ENCODE results near the gene HS3ST4.

HS3ST4 gene

GRCh38 chr16:25692742-25693508 is 1.2 kb downstream of the HS3ST4 start:
- H2AFZ ChIP-seq (ENCODE audit: low read depth), result no peak overlapping the region
- H3K27me3 ChIP-seq (ENCODE audit: insufficient read depth, low read depth), result no peaks in the 10 kb centered on the region
- TF ChIP-seq, protein P1, sequence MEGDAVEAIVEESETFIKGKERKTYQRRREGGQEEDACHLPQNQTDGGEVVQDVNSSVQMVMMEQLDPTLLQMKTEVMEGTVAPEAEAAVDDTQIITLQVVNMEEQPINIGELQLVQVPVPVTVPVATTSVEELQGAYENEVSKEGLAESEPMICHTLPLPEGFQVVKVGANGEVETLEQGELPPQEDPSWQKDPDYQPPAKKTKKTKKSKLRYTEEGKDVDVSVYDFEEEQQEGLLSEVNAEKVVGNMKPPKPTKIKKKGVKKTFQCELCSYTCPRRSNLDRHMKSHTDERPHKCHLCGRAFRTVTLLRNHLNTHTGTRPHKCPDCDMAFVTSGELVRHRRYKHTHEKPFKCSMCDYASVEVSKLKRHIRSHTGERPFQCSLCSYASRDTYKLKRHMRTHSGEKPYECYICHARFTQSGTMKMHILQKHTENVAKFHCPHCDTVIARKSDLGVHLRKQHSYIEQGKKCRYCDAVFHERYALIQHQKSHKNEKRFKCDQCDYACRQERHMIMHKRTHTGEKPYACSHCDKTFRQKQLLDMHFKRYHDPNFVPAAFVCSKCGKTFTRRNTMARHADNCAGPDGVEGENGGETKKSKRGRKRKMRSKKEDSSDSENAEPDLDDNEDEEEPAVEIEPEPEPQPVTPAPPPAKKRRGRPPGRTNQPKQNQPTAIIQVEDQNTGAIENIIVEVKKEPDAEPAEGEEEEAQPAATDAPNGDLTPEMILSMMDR (conservative IDR thresholded peaks at IDR 0.05; ENCODE audit: low read depth, low read length), result no peak
- no peak overlapping the region for H3K9ac ChIP-seq
- H3K79me2 ChIP-seq (ENCODE audit: insufficient read depth, low read depth), result no peaks in the 10 kb centered on the region
- no peak overlapping the region for H3K27ac ChIP-seq
- no peaks in the 10 kb centered on the region for H3K4me1 ChIP-seq (ENCODE audit: low read depth, poor library complexity, severe bottlenecking)
- H3K36me3 ChIP-seq (ENCODE audit: insufficient read depth), result no peaks in the 10 kb centered on the region
- no peak overlapping the region for H3K4me2 ChIP-seq
- H3K4me3 ChIP-seq (IDR thresholded peaks at IDR 0.05; ENCODE audit: insufficient read depth, low read depth, low read length), result no peak overlapping the region
- H4K20me1 ChIP-seq (ENCODE audit: insufficient read depth), result no peaks in the 10 kb centered on the region

GRCh38 chr16:25693631-25694030 is 1.9 kb downstream of the HS3ST4 start:
- Histone ChIP-seq H3K4me1 (ENCODE audit: low read depth, poor library complexity, severe bottlenecking) (no peaks in the 10 kb centered on the region), H3K27me3 (ENCODE audit: insufficient read depth, low read depth) (no peaks in the 10 kb centered on the region), H4K20me1 (ENCODE audit: insufficient read depth) (no peaks in the 10 kb centered on the region), H2AFZ (ENCODE audit: low read depth) (no peak overlapping the region), H3K9ac (no peak overlapping the region), H3K4me2 (no peak overlapping the region), H3K4me3 (IDR thresholded peaks at IDR 0.05; ENCODE audit: insufficient read depth, low read depth, low read length) (no peak overlapping the region), H3K36me3 (ENCODE audit: insufficient read depth) (no peaks in the 10 kb centered on the region), H3K27ac (no peak overlapping the region), H3K79me2 (ENCODE audit: insufficient read depth, low read depth) (no peaks in the 10 kb centered on the region)
- TF ChIP-seq, protein P1 (conservative IDR thresholded peaks at IDR 0.05; ENCODE audit: low read depth, low read length), result no peak

GRCh38 chr16:25699069-25699468 is 7.3 kb downstream of the HS3ST4 start:
- Histone ChIP-seq H3K4me1 (ENCODE audit: low read depth, poor library complexity, severe bottlenecking) (no peaks in the 10 kb centered on the region), H3K4me2 (no peak overlapping the region), H3K27ac (no peak overlapping the region), H3K9ac (no peak overlapping the region), H2AFZ (ENCODE audit: low read depth) (no peak overlapping the region), H3K4me3 (IDR thresholded peaks at IDR 0.05; ENCODE audit: insufficient read depth, low read depth, low read length) (no peak overlapping the region), H3K79me2 (ENCODE audit: insufficient read depth, low read depth) (no peaks in the 10 kb centered on the region), H4K20me1 (ENCODE audit: insufficient read depth) (no peaks in the 10 kb centered on the region), H3K27me3 (ENCODE audit: insufficient read depth, low read depth) (no peaks in the 10 kb centered on the region), H3K36me3 (ENCODE audit: insufficient read depth) (no peaks in the 10 kb centered on the region)
- TF ChIP-seq, protein P1 (conservative IDR thresholded peaks at IDR 0.05; ENCODE audit: low read depth, low read length), result no peak

DNA sequence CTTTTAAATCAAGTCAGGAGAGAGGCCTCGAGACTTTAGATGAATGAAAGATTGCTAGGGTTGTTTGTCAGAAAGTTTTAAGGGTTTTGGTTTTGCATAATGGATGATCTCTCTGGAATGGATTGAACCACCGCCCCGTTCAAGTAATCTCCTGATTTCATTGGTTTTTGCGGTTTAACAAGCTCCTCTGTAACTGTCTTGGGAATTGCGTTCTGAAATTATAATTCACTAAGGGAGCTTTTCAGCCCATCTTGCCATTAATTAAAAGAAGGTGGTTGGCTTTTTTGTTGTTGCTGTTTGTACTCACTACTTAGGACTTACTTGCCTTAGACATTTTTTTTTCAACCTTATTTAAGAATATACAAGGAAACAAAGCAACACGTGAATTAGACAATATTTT is 8.8 kb downstream of the HS3ST4 start:
- no peak overlapping the region for H3K4me3 ChIP-seq (IDR thresholded peaks at IDR 0.05; ENCODE audit: insufficient read depth, low read depth, low read length)
- H3K9ac ChIP-seq, result no peak overlapping the region
- no peaks in the 10 kb centered on the region for H4K20me1 ChIP-seq (ENCODE audit: insufficient read depth)
- H3K27ac ChIP-seq, result no peak overlapping the region
- no peaks in the 10 kb centered on the region for H3K36me3 ChIP-seq (ENCODE audit: insufficient read depth)
- H2AFZ ChIP-seq (ENCODE audit: low read depth), result no peak overlapping the region
- TF ChIP-seq, protein P1 (conservative IDR thresholded peaks at IDR 0.05; ENCODE audit: low read depth, low read length), result no peak
- H3K4me1 ChIP-seq (ENCODE audit: low read depth, poor library complexity, severe bottlenecking), result no peaks in the 10 kb centered on the region
- no peaks in the 10 kb centered on the region for H3K79me2 ChIP-seq (ENCODE audit: insufficient read depth, low read depth)
- H3K27me3 ChIP-seq (ENCODE audit: insufficient read depth, low read depth), result no peaks in the 10 kb centered on the region
- H3K4me2 ChIP-seq, result no peak overlapping the region
